DMS153 treated with DMSO at 0.1 percent for 48 hours (cell line): ENCODE data around the gene KIF14.
"Not testable (repeated sequence)": the region's sequence is repeated elsewhere in the genome, so short reads cannot be mapped to it uniquely, and the experiment has no call there.

Experiments used
- DNase-seq: peaks from one replicate; lab custom pipeline; 2025; ENCODE audit not compliant: unreplicated experiment; lab: John Stamatoyannopoulos, UW

The KIF14 gene

GRCh38 chr1:200542162-200542561 lies 78.4 kb downstream of the KIF14 start:
- no peak for DNase-seq

- DNase-seq = no peak
Measured at GRCh38 chr1:200540281-200540680, 80.3 kb downstream of the KIF14 start.

- no peak for DNase-seq
Measured at GRCh38 chr1:200538179-200538578, 82.4 kb downstream of the KIF14 start.

GRCh38 chr1:200535605-200536004 lies 84.9 kb downstream of the KIF14 start:
- no peak for DNase-seq

GRCh38 chr1:200530623-200531261 lies 89.8 kb downstream of the KIF14 start:
- DNase-seq = no peak

GRCh38 chr1:200528858-200529606 lies 91.5 kb downstream of the KIF14 start:
- DNase-seq = no peak

GRCh38 chr1:200527670-200528069 lies 92.9 kb downstream of the KIF14 start:
- DNase-seq = no peak

GRCh38 chr1:200526709-200527612 lies 93.6 kb downstream of the KIF14 start:
- no peak for DNase-seq

GRCh38 chr1:200525090-200525987 lies 95.2 kb downstream of the KIF14 start:
- no peak for DNase-seq

GRCh38 chr1:200524551-200524950 lies 96.0 kb downstream of the KIF14 start:
- DNase-seq = not testable (repeated sequence)

- DNase-seq = no peak
Measured at GRCh38 chr1:200524092-200524491, 96.5 kb downstream of the KIF14 start.

- DNase-seq = no peak
Measured at GRCh38 chr1:200520735-200521134, 99.8 kb downstream of the KIF14 start.

- DNase-seq = no peak
Measured at GRCh38 chr1:200518524-200518923, 102.0 kb downstream of the KIF14 start.

- no peak for DNase-seq
Measured at GRCh38 chr1:200512191-200512590, 108.4 kb downstream of the KIF14 start.

- peak; percentile 90 for DNase-seq
Measured at GRCh38 chr1:200510228-200510623, 110.3 kb downstream of the KIF14 start.

GRCh38 chr1:200506471-200506870 lies 114.1 kb downstream of the KIF14 start:
- no peak for DNase-seq

GRCh38 chr1:200505257-200505656 lies 115.3 kb downstream of the KIF14 start:
- DNase-seq = no peak
